ENCODE data around the gene TEX29. TPM values are rescaled to one million over a fixed set of nuclear protein-coding genes. Genes with fewer than 3 reads are reported as not detected.

The TEX29 gene
- total RNA-seq, 1 donor from 2014 or later = not detected

DNA sequence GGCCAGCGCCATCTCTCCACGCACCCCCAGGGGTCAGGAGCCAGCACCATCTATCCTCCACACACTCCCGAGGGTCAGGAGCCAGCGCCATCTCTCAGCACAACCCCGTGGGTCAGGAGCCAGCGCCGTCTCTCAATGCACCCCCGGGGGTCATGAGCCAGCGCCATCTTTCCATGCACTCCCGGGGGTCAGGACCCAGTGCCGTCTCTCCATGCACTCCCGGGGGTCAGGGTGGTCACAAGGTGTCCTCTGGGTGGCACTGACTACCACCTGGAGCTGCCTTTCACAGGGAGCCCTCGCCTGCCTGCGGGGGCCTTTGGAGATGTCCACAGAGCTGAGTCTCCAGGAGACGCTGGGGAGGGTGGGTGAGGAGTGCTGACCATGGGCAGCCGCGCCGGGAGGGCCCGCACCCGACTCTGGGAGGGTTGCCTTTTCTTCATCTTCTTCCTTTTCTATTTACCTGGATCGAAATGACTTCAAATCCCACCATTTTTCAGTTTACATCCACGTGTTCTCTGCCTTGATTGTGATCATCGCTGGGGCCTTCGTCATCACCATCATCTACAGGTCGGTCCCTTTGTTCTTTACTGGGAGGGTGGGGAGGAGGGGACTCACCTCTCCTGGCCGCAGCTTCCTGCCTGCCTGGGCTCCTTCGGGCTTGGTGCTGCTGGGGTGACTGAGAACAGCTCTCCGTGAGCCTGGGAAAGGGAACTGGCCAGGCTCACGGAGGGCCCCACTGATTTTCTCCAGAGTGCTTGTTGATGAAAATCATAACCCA lies 19.1 kb downstream of the TEX29 start:
- no peaks in the 10 kb centered on the region for H3K27me3 ChIP-seq (ENCODE audit: low read depth)
- H3K27ac ChIP-seq (replicated peaks) = no peak overlapping the region
- H3K4me1 ChIP-seq = peaks cover 6% of the 10 kb centered on the region
- TF ChIP-seq, protein P1, sequence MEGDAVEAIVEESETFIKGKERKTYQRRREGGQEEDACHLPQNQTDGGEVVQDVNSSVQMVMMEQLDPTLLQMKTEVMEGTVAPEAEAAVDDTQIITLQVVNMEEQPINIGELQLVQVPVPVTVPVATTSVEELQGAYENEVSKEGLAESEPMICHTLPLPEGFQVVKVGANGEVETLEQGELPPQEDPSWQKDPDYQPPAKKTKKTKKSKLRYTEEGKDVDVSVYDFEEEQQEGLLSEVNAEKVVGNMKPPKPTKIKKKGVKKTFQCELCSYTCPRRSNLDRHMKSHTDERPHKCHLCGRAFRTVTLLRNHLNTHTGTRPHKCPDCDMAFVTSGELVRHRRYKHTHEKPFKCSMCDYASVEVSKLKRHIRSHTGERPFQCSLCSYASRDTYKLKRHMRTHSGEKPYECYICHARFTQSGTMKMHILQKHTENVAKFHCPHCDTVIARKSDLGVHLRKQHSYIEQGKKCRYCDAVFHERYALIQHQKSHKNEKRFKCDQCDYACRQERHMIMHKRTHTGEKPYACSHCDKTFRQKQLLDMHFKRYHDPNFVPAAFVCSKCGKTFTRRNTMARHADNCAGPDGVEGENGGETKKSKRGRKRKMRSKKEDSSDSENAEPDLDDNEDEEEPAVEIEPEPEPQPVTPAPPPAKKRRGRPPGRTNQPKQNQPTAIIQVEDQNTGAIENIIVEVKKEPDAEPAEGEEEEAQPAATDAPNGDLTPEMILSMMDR (IDR thresholded peaks at IDR 0.05; ENCODE audit: borderline replicate concordance) = no peak
- no peaks in the 10 kb centered on the region for H3K9me3 ChIP-seq (replicated peaks)
- intact Hi-C loops (cut with micrococcal nuclease) = no loop called here
- DNase-seq = no peak
- no peak overlapping the region for H3K4me3 ChIP-seq
- no peaks in the 10 kb centered on the region for H3K36me3 ChIP-seq

DNA sequence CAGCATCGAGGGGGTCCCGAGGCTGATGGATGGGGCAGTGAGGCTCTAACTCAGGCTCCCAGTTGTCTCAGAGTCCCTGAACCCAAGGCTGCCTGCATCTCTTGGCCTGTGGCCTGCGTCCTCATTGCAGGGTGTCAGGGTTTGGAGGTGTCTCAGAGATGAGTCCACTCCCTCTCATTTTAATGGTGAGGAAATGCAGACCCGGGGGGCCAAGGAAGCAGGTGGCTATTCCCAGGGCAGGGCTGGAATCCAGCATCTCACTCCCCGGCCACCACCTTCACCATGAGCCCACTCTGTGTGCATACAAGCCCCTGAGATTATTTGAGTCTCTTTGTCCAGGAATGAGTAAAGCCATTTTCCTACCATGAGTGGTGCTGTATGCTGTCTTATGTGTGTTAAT lies 21.4 kb downstream of the TEX29 start:
- DNase-seq = no peak
- intact Hi-C loops (cut with micrococcal nuclease) = no loop called here
- TF ChIP-seq, protein P1 (IDR thresholded peaks at IDR 0.05; ENCODE audit: borderline replicate concordance) = no peak

DNA sequence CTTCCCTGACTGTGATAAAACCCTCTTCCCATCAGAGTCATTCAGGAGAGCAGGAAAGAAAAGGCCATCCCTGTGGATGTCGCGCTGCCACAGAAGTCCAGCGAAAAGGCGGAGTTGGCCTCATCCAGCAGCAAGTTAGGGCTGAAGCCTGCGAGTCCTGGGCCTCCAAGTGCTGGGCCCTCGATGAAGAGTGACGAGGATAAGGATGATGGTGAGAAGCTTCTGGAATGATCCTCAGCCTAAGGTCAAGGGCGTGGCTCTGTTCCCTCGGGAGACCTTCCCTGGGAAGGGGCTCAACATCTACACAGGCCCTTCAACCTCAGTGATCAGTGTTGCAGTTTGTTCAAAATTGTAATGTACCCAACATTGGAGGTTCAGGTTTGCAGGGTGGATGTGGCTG lies 22.3 kb downstream of the TEX29 start:
- no peaks in the 10 kb centered on the region for H3K9me3 ChIP-seq (replicated peaks)
- TF ChIP-seq, protein P1 (IDR thresholded peaks at IDR 0.05; ENCODE audit: borderline replicate concordance) = no peak
- H3K4me1 ChIP-seq = no peaks in the 10 kb centered on the region
- H3K27ac ChIP-seq (replicated peaks) = no peak overlapping the region
- H3K4me3 ChIP-seq = no peak overlapping the region
- no peak for DNase-seq
- no peaks in the 10 kb centered on the region for H3K36me3 ChIP-seq
- no peaks in the 10 kb centered on the region for H3K27me3 ChIP-seq (ENCODE audit: low read depth)
- intact Hi-C loops (cut with micrococcal nuclease) = no loop called here

More for the DNA sequence above, 21.4 kb downstream of the TEX29 start:
- Histone ChIP-seq H3K4me3 (no peak overlapping the region), H3K4me1 (no peaks in the 10 kb centered on the region), H3K9me3 (replicated peaks) (no peaks in the 10 kb centered on the region), H3K27me3 (ENCODE audit: low read depth) (no peaks in the 10 kb centered on the region), H3K27ac (replicated peaks) (no peak overlapping the region), H3K36me3 (no peaks in the 10 kb centered on the region)

DNA sequence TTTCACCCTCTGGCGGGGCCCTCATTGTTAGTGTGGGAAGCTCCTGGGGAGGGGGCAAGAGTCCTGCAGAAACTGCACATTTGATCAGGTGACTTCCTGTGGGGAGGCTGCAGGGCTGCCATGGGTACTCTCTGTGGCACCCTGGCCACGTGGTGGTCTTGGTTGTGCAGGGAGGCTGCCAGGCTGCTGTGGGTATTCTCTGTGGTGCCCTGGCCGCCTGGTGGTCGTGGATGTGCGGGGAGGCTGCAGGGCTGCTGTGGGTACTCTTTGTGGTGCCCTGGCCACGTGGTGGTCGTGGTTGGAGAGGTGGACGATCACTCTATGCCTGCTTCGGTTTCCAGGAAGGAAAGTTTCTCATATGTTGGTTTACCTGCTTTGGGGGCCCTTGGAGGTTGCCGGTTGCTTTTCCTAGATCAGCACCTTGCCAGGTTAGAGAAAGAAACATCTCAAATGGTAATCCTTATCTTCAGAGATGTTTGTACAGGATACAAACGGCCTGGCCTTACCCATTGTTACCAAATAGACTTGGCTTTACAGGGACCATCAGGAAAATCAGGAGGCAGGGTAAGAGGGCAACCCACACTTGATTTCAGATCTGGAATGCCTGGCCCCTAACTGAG lies 22.9 kb downstream of the TEX29 start:
- no peak for DNase-seq
- H3K27me3 ChIP-seq (ENCODE audit: low read depth) = no peaks in the 10 kb centered on the region
- no peak overlapping the region for H3K27ac ChIP-seq (replicated peaks)
- no peaks in the 10 kb centered on the region for H3K36me3 ChIP-seq
- H3K9me3 ChIP-seq (replicated peaks) = no peaks in the 10 kb centered on the region
- intact Hi-C loops (cut with micrococcal nuclease) = no loop called here
- TF ChIP-seq, protein P1 (IDR thresholded peaks at IDR 0.05; ENCODE audit: borderline replicate concordance) = no peak
- H3K4me3 ChIP-seq = no peak overlapping the region
- H3K4me1 ChIP-seq = no peaks in the 10 kb centered on the region

DNA sequence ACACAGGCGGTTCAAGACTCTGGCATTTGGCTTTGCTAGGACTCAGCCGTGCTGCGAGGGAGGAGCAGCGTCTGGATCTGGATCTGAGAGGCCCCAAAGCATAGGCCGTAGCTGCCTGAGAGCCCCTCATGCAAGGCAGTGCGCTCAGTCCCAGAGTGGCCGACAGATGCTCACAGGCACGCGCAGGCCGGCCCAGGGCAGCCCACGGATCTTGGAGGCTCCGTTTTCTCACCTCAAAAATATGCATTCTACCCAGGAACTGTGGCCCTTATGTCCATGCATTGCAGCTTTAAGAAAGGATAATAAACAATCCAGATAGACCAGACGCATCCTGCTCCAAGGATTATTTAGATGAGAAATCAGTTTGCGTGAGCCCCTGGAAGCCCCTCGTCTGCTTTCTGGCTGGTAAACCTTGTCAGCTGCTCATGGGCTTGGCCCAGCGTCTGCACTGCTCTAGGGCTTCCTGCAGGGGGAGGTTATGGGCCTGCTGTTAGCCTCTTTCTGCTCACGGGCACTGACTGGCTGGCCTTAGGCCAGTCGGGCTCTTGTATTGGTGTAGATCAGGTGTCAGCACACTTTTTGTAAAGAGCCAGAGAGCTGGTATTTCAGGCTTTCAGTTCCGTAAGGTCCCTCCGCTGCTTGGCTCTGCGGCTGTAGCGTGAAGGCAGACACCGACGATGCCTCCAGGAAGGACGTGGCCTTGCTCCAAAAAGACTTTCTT lies 24.2 kb downstream of the TEX29 start:
- DNase-seq = no peak
- no peak overlapping the region for H3K27ac ChIP-seq (replicated peaks)
- no peaks in the 10 kb centered on the region for H3K4me1 ChIP-seq
- H3K27me3 ChIP-seq (ENCODE audit: low read depth) = no peaks in the 10 kb centered on the region
- H3K9me3 ChIP-seq (replicated peaks) = no peaks in the 10 kb centered on the region
- TF ChIP-seq, protein P1 (IDR thresholded peaks at IDR 0.05; ENCODE audit: borderline replicate concordance) = peak; percentile 49
- H3K36me3 ChIP-seq = no peaks in the 10 kb centered on the region
- intact Hi-C loops (cut with micrococcal nuclease) = no loop called here
- no peak overlapping the region for H3K4me3 ChIP-seq

All from left ventricle myocardium inferior (tissue), 1 donor.